B cell (primary cell): ENCODE results near the gene ZNF211. TPM values are rescaled to one million over a fixed set of nuclear protein-coding genes. Genes with fewer than 3 reads are reported as not detected.

Experiments
- ATAC-seq: fragments of 200-7000 bp; cut with Tn5 transposase; one replicate; pipeline ENCODE4 v1.10.0; 2021; ENCODE audit warnings: low read depth, mild to moderate bottlenecking, moderate number of reproducible peaks, moderate library complexity
- CTCF ChIA-PET: fragments of 350-600 bp; sonication (Branson Sonifier 250); formaldehyde crosslinking; loops from one replicate; lab custom pipeline; 2021; ENCODE audit warnings: antibody characterized with exemption, inconsistent platforms; lab: Charles Lee
- POLR2A ChIA-PET: fragments of 350-600 bp; sonication (Branson Sonifier 250); formaldehyde crosslinking; loops from one replicate; lab custom pipeline; 2021; ENCODE audit warnings: antibody characterized with exemption; lab: Charles Lee
- DNase-seq: peaks from one replicate; pipeline ENCODE4 v3.0.0; 2013
- H2AFZ ChIP-seq: 2 replicates; pipeline ENCODE4 v1.6.1; 2012; ENCODE audit warnings: mild to moderate bottlenecking, low read depth, low read length; ENCODE audit not compliant: insufficient read depth, poor library complexity, severe bottlenecking
- H3K27ac ChIP-seq, 2 donors: 1 replicate in 1 of 2; 2 replicates in 1 of 2; pipeline ENCODE4 v1.5.1; 2012 to 2013; ENCODE audit warnings: low read length in 2 of 2, mild to moderate bottlenecking in 2 of 2, moderate library complexity in 1 of 2
- H3K27me3 ChIP-seq, 4 experiments: fragments of 200-600 bp in 1 of 4; sonication (generic) in 1 of 4; replicated peaks in 1 of 4; 1 replicate in 2 of 4; 2 replicates in 2 of 4; pipeline versions ENCODE4 v1.6.1 to v1.7.0; 2013 to 2016; ENCODE audit warnings: low read length in 3 of 4, mild to moderate bottlenecking in 2 of 4, mixed read lengths in 1 of 4, moderate library complexity in 1 of 4; ENCODE audit not compliant: insufficient read depth in 4 of 4, control insufficient read depth in 3 of 4; ENCODE audit errors: control extremely low read depth in 1 of 4
- H3K36me3 ChIP-seq, 2 experiments: replicated peaks in 1 of 2; 1 replicate in 1 of 2; 2 replicates in 1 of 2; pipeline versions ENCODE4 v1.6.1 to v1.7.1; 2013; ENCODE audit warnings: low read length in 1 of 2; ENCODE audit not compliant: insufficient read depth in 2 of 2, control insufficient read depth in 1 of 2; ENCODE audit errors: control extremely low read depth in 1 of 2, extremely low read depth in 1 of 2
- H3K4me1 ChIP-seq, 2 donors: fragments of 200-600 bp in 1 of 2; sonication (generic) in 1 of 2; 1 replicate in 1 of 2; 2 replicates in 1 of 2; pipeline versions ENCODE4 v1.5.1 to v1.6.1; 2013 to 2017; ENCODE audit warnings: low read length in 2 of 2; ENCODE audit not compliant: control insufficient read depth in 2 of 2, insufficient read depth in 2 of 2
- H3K4me2 ChIP-seq: replicated peaks from 2 replicates; pipeline ENCODE3; 2012; ENCODE audit warnings: mild to moderate bottlenecking, low read depth, low read length; ENCODE audit not compliant: poor library complexity, severe bottlenecking
- H3K4me3 ChIP-seq, 5 experiments: fragments of 200-600 bp in 1 of 5; sonication (generic) in 1 of 5; 1 replicate in 3 of 5; 2 replicates in 2 of 5; pipeline versions ENCODE4 v1.5.1 to v1.7.0; 2011 to 2016; ENCODE audit warnings: low read length in 4 of 5, mild to moderate bottlenecking in 4 of 5, low read depth in 2 of 5, control low read depth in 1 of 5, moderate library complexity in 1 of 5; ENCODE audit not compliant: insufficient read depth in 1 of 5; ENCODE audit errors: control extremely low read depth in 1 of 5, extremely low read depth in 1 of 5
- H3K79me2 ChIP-seq: fragments of 200-600 bp; sonication (generic); one replicate; pipeline ENCODE4 v1.6.0; 2016; ENCODE audit warnings: low read length; ENCODE audit not compliant: control insufficient read depth, insufficient read depth
- H3K9ac ChIP-seq: fragments of 200-600 bp; sonication (generic); 2 replicates; pipeline ENCODE4 v1.6.1; 2017; ENCODE audit warnings: mild to moderate bottlenecking, low read length, moderate library complexity
- H3K9me3 ChIP-seq, 3 donors: one replicate each; pipeline versions ENCODE4 v1.6.1 to v1.7.1; 2013; ENCODE audit warnings: low read length in 2 of 3; ENCODE audit not compliant: control insufficient read depth in 2 of 3, insufficient read depth in 1 of 3; ENCODE audit errors: control extremely low read depth in 1 of 3
- H4K20me1 ChIP-seq: 2 replicates; pipeline ENCODE4 v1.6.0; 2012; ENCODE audit warnings: mild to moderate bottlenecking, low read length; ENCODE audit not compliant: insufficient read depth, control insufficient read depth, poor library complexity, severe bottlenecking
- H3K27ac Mint-ChIP-seq: one replicate; pipeline ENCODE4 v1.8.0; 2021; ENCODE audit warnings: mixed read lengths
- H3K27me3 Mint-ChIP-seq: one replicate; pipeline ENCODE4 v1.8.0; 2021; ENCODE audit warnings: mixed read lengths
- H3K4me1 Mint-ChIP-seq: one replicate; pipeline ENCODE4 v1.8.0; 2021; ENCODE audit warnings: mixed read lengths
- H3K4me3 Mint-ChIP-seq: one replicate; pipeline ENCODE4 v1.8.0; 2021; ENCODE audit warnings: mixed read lengths
- H3K9me3 Mint-ChIP-seq: one replicate; pipeline ENCODE4 v1.8.0; 2022; ENCODE audit warnings: mixed read lengths; ENCODE audit not compliant: insufficient read depth
- CTCF ChIP-seq: fragments of 200-600 bp; IDR thresholded peaks from one replicate; pipeline ENCODE4 v1.8.0; 2022; ENCODE audit warnings: antibody characterized with exemption, mild to moderate bottlenecking
- EZH2 ChIP-seq: IDR thresholded peaks from 2 replicates; pipeline ENCODE4 v1.6.1; 2012; ENCODE audit warnings: borderline replicate concordance, low read depth, mild to moderate bottlenecking, moderate library complexity, low read length; ENCODE audit not compliant: insufficient read depth, poor library complexity, severe bottlenecking
- WGBS: methylation state at CpG from one replicate; pipeline ENCODE4 v1.1.5; 2013; ENCODE audit warnings: missing lambda C conversion rate; ENCODE audit not compliant: insufficient coverage; 5-methylcytosine and 5-hydroxymethylcytosine counted together
- intact Hi-C: fragments of 100-400 bp; cut with micrococcal nuclease; formaldehyde crosslinking; loops from one replicate; pipeline ENCODE4 v1.10.0; 2022
- polyA plus RNA-seq: library from polyadenylated mRNA; depleted of rRNA; stranded (reverse); fragments of >200 nt; gene quantifications from 2 replicates; pipeline ENCODE4 v1.2.3, GENCODE V29; 2012
- total RNA-seq, 2 donors: library from RNA; stranded (reverse); fragments of 120-200 nt in 1 of 2; gene quantifications; 1 replicate in 1 of 2; 2 replicates in 1 of 2; pipeline versions ENCODE4 v1.2.3 to v1.2.4, GENCODE V29; 2013 to 2022

Gene ZNF211
- total and polyA plus RNA-seq, 2 donors (not counting 1 experiment from before 2014, with no cell fraction given), result 24.4 to 53.5 TPM

- intact Hi-C loops, result no loop called here
- Histone ChIP-seq H3K4me2 (no peak overlapping the region), H2AFZ (no peak overlapping the region), H4K20me1 (no peaks in the 10 kb centered on the region), H3K4me3 (no peak overlapping the region), H3K9ac (no peak overlapping the region), H3K36me3 (peaks cover 1 to 2% of the 10 kb centered on the region in 2 experiments), H3K4me1 (no peaks in the 10 kb centered on the region), H3K27me3 (peaks cover 0 to 9% (median 0%) of the 10 kb centered on the region in 4 experiments), H3K27ac (no peak overlapping the region), H3K9me3 (peaks cover 0 to 15% (median 3%) of the 10 kb centered on the region in 3 donors), H3K79me2 (no peaks in the 10 kb centered on the region)
- Mint-ChIP-seq H3K27ac (no peak overlapping the region), H3K4me1 (no peaks in the 10 kb centered on the region), H3K27me3 (peaks cover 21% of the 10 kb centered on the region), H3K9me3 (peaks cover 2% of the 10 kb centered on the region), H3K4me3 (no peak overlapping the region)
- CTCF ChIA-PET, result no interaction called here
- DNase-seq (no peak), ATAC-seq (no peak)
- POLR2A ChIA-PET, result no interaction called here
- WGBS, result 89% methylated on average over 4 of the region's 6 CpGs
- no peak for TF ChIP-seq EZH2
- no peak for TF ChIP-seq CTCF
These were observed 15.5 kb downstream of the ZNF211 start for GRCh38 chr19:57648331-57649003.

- Histone ChIP-seq H3K27me3 (peaks cover 0 to 9% (median 4%) of the 10 kb centered on the region in 4 experiments), H3K79me2 (no peaks in the 10 kb centered on the region), H3K4me3 (no peak overlapping the region), H3K36me3 (no peaks in the 10 kb centered on the region), H3K27ac (no peak overlapping the region), H2AFZ (no peak overlapping the region), H4K20me1 (no peaks in the 10 kb centered on the region), H3K4me2 (no peak overlapping the region), H3K4me1 (no peaks in the 10 kb centered on the region), H3K9ac (no peak overlapping the region), H3K9me3 (peaks cover 0 to 5% (median 4%) of the 10 kb centered on the region in 3 donors)
- WGBS, result 75% methylated on average over 6 of the region's 6 CpGs
- ChIA-PET POLR2A (no interaction called here), CTCF (no interaction called here)
- no peak overlapping the region for H3K27ac Mint-ChIP-seq
- peaks cover 4% of the 10 kb centered on the region for H3K9me3 Mint-ChIP-seq
- ATAC-seq (no peak), DNase-seq (no peak)
- no peak overlapping the region for H3K4me3 Mint-ChIP-seq
- intact Hi-C loops, result no loop called here
- no peak for TF ChIP-seq CTCF
- no peak for TF ChIP-seq EZH2
- H3K4me1 Mint-ChIP-seq, result no peaks in the 10 kb centered on the region
- H3K27me3 Mint-ChIP-seq, result peaks cover 47% of the 10 kb centered on the region
These were observed 18.7 kb downstream of the ZNF211 start for GRCh38 chr19:57651654-57651996.
